Activated T-cell treated with anti-CD3 and anti-CD28 coated beads, Interleukin-2, amount 50 U/mL, for 4 hours (primary cell): ENCODE data around the gene MT4. TPM values are rescaled to one million over a fixed set of nuclear protein-coding genes. Genes with fewer than 3 reads are reported as not detected.
A peak's percentile ranks its signal among the peaks of the same experiment; 100 is the strongest.

Experiments used
- ATAC-seq, 2 donors: fragments of 200-7000 bp; cut with Tn5 transposase; one replicate each; pipeline ENCODE4 v1.10.0; 2021
- DNase-seq: peaks from one replicate; pipeline ENCODE4 v3.0.0-alpha.2; 2020
- H3K27me3 Mint-ChIP-seq: one replicate; pipeline ENCODE4 v1.8.0; 2021; ENCODE audit warnings: low read depth, mixed read lengths
- H3K36me3 Mint-ChIP-seq: one replicate; pipeline ENCODE4 v1.8.0; 2022; ENCODE audit warnings: mixed read lengths; ENCODE audit not compliant: insufficient read depth
- H3K4me1 Mint-ChIP-seq: one replicate; pipeline ENCODE4 v1.8.0; 2021; ENCODE audit warnings: low read depth, mixed read lengths
- H3K4me3 Mint-ChIP-seq: one replicate; pipeline ENCODE4 v1.8.0; 2021; ENCODE audit warnings: mild to moderate bottlenecking, moderate library complexity, mixed read lengths
- H3K9me3 Mint-ChIP-seq: one replicate; pipeline ENCODE4 v1.8.0; 2021; ENCODE audit warnings: mixed read lengths
- total RNA-seq, 3 donors: library from RNA; stranded (reverse); gene quantifications; one replicate each; pipeline ENCODE4 v1.2.1, GENCODE V29; 2021

The MT4 gene
- total RNA-seq, 3 donors from 2014 or later = not detected

DNA sequence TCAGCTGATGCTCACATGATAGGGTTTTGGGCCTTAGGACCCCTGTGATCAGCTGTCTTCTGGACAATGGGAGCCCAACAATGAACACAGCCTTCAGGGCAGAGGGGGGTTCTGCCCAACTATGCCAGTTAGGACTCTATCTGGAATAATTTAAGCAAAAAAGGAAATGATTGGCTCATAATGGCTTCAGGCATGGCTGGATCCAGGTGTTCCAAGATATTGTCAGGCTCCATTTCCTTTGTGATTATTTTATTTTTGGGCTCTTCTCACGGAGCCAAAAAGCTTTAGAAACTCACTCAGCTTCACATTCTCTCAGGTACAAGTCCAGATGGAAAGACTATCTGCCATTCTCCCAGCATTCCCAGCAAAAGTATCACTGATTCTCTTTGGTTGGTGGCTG lies 40.6 kb downstream of the MT4 start:
- no peaks in the 10 kb centered on the region for H3K27me3 Mint-ChIP-seq
- no peaks in the 10 kb centered on the region for H3K36me3 Mint-ChIP-seq
- DNase-seq = no peak
- no peak overlapping the region for H3K4me3 Mint-ChIP-seq
- no peak for ATAC-seq
- no peaks in the 10 kb centered on the region for H3K9me3 Mint-ChIP-seq
- peaks cover 39% of the 10 kb centered on the region for H3K4me1 Mint-ChIP-seq

DNA sequence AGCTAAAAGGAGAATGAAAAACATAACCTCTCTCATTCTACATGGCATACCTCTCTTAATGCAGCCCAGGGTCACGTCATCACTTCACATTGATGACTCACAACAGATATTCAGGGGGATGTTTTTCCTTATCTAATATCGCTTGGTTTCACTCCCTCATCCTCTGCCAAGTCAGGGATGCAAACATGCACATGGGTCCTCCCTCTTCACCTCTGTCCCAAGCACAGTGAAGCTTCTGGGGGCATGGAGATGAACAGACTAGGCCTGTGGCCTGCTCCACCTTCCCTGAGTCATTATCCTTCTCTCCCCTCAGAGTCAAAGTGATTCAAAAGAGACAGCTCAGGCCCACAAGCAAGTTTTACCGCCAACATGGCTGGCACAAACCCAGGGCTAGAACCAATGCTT lies 41.2 kb downstream of the MT4 start:
- Mint-ChIP-seq H3K9me3 (no peaks in the 10 kb centered on the region), H3K27me3 (no peaks in the 10 kb centered on the region), H3K36me3 (no peaks in the 10 kb centered on the region), H3K4me3 (no peak overlapping the region), H3K4me1 (peaks cover 45% of the 10 kb centered on the region)
- DNase-seq (no peak), ATAC-seq (no peak)

DNA sequence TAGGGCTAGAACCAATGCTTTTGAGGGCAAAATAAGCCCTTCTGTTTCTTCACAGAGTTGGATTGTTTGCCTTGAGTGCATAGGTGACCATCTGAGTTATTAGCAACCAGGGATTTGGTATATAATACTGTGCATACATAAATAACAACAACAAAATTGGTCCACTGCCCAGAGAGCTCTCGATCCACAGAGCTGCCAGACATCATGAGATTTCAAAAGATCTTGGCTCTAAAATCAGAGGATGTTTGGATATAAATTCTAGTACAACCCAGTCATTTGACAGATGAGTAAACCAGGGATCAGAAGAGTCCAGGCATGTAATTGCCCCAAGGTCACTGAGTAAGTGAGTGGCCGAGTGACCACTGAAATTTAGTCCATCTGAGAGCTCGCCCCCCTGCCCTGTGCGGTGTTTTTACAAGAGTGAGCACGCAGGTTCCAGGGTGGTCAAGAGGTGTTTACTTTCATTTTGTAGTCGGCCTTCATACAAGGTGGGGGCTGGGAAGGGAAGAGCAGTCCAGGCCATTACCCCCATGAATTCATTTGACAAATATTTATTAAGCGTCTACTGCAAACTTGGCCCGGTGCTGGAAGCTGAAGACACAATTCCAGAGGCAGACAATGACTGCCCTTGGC lies 41.7 kb downstream of the MT4 start:
- H3K9me3 Mint-ChIP-seq = no peaks in the 10 kb centered on the region
- H3K4me1 Mint-ChIP-seq = peaks cover 50% of the 10 kb centered on the region
- no peak for ATAC-seq
- DNase-seq = no peak
- H3K4me3 Mint-ChIP-seq = no peak overlapping the region
- H3K27me3 Mint-ChIP-seq = no peaks in the 10 kb centered on the region
- H3K36me3 Mint-ChIP-seq = no peaks in the 10 kb centered on the region

DNA sequence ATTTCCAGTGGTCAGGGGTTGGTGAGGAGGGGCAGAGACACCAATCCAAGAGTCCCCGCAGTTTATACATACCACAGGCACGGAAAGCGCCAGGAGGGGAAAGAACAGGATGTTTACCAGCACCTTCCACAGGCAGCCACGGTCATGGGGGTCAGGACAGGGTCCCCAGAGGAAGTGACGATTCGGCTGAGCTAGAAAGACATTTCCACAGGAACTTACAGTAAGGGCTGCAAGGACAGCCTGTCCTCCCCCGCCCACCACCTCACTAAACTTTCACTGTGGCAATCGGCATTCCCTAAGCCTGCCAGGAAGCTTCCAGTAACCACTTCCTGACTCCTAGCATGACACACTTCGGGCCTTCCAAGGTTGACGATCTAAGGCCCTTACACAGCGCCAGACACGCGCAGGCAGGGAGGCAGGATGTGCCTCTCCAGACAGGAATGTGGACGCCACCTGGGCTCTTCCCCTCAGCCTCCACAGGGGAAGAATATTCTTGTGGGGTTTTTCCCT lies 42.3 kb downstream of the MT4 start:
- Mint-ChIP-seq H3K4me3 (peak overlapping the region; percentile 4), H3K9me3 (no peaks in the 10 kb centered on the region), H3K36me3 (no peaks in the 10 kb centered on the region), H3K27me3 (no peaks in the 10 kb centered on the region), H3K4me1 (peaks cover 54% of the 10 kb centered on the region)
- ATAC-seq (no peak), DNase-seq (no peak)

DNA sequence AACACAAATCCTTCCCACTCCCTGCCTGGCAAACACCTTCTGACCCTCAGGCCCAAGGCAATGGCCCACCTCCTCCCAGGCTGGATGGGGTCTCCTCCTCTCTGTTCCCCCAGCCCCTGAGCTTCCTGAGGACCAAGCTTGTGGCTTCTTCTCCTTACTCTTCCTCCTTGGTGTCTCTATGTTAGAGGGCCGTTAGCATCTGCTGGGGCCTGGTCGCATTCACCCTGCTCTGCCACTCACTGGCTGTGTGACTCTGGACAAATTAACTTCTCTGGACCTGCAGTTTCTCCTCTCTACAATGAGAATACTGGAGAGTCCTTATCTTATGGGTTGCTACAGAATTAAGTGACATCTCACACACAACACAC lies 42.8 kb downstream of the MT4 start:
- no peaks in the 10 kb centered on the region for H3K36me3 Mint-ChIP-seq
- ATAC-seq = no peak
- H3K9me3 Mint-ChIP-seq = no peaks in the 10 kb centered on the region
- no peak for DNase-seq
- peak overlapping the region; percentile 67 for H3K4me3 Mint-ChIP-seq
- no peaks in the 10 kb centered on the region for H3K27me3 Mint-ChIP-seq
- H3K4me1 Mint-ChIP-seq = peaks cover 59% of the 10 kb centered on the region

DNA sequence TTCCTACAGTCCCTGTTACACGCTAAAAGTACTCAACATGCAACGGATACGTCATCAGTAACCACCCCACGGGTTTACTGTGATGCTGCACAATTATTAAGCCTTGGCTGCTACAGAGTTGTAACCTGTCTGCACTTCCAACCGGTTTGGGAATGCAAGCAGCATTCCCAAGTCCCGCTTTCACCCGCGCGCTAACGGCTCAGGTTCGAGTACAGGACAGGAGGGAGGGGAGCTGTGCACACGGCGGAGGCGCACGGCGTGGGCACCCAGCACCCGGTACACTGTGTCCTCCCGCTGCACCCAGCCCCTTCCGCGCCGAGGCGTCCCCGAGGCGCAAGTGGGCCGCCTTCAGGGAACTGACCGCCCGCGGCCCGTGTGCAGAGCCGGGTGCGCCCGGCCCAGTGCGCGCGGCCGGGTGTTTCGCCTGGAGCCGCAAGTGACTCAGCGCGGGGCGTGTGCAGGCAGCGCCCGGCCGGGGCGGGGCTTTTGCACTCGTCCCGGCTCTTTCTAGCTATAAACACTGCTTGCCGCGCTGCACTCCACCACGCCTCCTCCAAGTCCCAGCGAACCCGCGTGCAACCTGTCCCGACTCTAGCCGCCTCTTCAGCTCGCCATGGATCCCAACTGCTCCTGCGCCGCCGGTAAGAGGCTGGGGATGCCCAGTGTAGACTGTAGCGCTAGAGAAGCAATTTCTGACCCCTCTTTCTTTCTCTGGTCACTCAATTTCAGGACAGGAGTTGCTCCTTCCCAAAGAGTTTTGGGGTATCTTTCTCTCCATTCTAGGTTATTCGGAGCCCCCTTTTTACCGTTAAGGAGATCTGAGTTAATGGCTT lies 43.4 kb downstream of the MT4 start, which contains the start of gene MT2A:
Gene MT2A (plus strand): TSS at position 542 of the 833 bp plus-strand sequence. CDS start 72 bp downstream, at position 614.
- DNase-seq (peak; percentile 79), ATAC-seq (peak; percentile 81 to 86)
- no peaks in the 10 kb centered on the region for H3K27me3 Mint-ChIP-seq
- peaks cover 61% of the 10 kb centered on the region for H3K4me1 Mint-ChIP-seq
- no peaks in the 10 kb centered on the region for H3K9me3 Mint-ChIP-seq
- H3K36me3 Mint-ChIP-seq = no peaks in the 10 kb centered on the region
- peak within 1 kb of the TSS; percentile 92 for H3K4me3 Mint-ChIP-seq

DNA sequence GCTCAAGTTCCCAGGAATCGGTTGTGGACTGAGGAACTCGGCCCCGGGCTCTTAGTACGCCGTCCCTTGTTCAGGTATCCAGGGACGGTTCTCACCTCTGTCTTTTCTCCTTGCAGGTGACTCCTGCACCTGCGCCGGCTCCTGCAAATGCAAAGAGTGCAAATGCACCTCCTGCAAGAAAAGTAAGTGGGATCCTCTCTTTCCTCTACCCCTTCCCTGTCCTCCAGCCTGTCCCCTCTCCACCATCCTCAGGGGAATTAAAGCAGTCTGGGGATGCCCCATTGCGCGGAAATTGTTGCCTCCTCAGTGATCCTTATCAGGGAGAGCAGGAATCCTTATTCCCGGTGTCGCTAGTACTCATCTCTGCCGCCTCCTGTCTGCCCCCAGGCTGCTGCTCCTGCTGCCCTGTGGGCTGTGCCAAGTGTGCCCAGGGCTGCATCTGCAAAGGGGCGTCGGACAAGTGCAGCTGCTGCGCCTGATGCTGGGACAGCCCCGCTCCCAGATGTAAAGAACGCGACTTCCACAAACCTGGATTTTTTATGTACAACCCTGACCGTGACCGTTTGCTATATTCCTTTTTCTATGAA lies 44.1 kb downstream of the MT4 start:
- Mint-ChIP-seq H3K36me3 (no peaks in the 10 kb centered on the region), H3K27me3 (no peaks in the 10 kb centered on the region), H3K4me1 (peaks cover 68% of the 10 kb centered on the region), H3K4me3 (peak overlapping the region; percentile 92), H3K9me3 (no peaks in the 10 kb centered on the region)
- ATAC-seq (no peak), DNase-seq (no peak)

DNA sequence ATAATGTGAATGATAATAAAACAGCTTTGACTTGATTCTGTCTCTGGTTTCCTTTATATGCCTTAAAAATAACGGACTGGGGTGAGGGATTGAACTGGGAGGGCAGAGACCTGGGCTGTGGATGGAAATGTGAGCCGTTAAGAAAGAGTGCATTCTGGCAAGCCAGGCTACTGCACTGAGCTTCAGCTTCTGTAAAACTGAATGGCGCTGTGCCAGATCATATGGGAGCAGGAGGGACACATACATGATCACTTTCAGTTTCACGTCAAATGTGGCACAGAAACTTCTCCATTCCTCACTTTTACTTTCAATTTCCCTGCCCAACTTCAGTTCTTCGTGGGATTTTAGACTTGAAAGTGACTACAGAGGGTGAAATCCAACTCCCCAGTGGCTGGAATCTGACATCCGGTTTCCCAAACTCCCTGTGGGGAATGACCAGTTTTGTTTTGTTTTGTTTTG lies 44.6 kb downstream of the MT4 start:
- Mint-ChIP-seq H3K9me3 (no peaks in the 10 kb centered on the region), H3K4me1 (peaks cover 74% of the 10 kb centered on the region), H3K27me3 (no peaks in the 10 kb centered on the region), H3K36me3 (no peaks in the 10 kb centered on the region), H3K4me3 (peak overlapping the region; percentile 92)
- DNase-seq (peak; percentile 62), ATAC-seq (peak; percentile 36 to 43)

DNA sequence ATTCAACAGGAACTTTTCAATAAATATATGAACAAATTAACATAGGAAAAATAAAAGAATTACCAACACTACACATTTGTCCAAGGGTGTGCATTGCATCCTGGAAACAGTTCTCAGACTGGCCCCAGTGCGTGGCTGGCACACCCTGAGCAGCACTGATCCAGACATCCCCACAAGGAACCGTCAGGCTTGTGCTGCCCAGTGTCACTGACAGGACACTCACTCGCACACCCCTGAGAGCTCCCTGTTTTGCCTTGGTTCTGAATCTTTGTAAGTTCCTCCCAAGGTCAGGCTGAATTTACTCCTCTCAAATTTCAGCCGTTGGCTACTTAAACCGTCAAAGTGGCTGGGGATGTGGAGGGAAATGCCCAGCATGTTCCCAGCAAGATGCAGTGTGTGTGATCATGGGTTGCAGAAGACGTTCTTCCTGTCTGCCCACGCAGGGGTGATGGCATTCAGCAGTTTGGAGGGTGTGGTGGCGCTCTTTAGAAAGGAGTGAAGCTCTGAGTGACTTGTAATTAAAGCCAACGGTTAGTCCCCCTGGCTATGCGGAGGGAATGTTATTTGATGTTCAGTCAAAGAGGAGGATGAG lies 45.2 kb downstream of the MT4 start:
- Mint-ChIP-seq H3K36me3 (no peaks in the 10 kb centered on the region), H3K4me1 (peaks cover 79% of the 10 kb centered on the region), H3K27me3 (no peaks in the 10 kb centered on the region), H3K4me3 (peak overlapping the region; percentile 92), H3K9me3 (no peaks in the 10 kb centered on the region)
- DNase-seq (peak; percentile 73), ATAC-seq (peak; percentile 46 to 49)

DNA sequence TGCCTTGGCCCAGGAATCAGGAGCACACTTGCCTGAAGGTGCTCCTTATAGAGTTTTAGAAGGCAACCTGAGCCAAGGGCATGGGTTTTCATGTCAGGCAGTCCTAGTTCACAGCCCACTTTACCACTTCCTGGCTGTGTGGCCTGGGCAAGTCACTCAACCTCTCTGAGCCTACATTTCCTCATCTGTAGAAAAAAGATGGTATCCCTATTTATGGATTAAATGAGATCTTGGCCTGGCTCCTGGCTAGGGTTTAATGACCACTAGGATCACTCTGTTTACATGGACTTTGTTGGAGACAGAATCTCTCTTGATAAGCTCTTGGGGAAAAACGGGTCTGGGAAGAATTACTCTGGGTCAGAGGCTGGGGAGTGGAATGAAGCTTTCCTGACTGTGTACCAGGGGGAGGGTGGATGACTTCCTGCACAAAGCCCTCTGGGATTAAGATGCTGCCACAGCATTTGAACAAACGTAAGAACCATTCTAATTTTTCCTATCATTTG lies 45.8 kb downstream of the MT4 start:
- Mint-ChIP-seq H3K36me3 (no peaks in the 10 kb centered on the region), H3K4me1 (peaks cover 81% of the 10 kb centered on the region), H3K9me3 (no peaks in the 10 kb centered on the region), H3K4me3 (peak overlapping the region; percentile 92), H3K27me3 (no peaks in the 10 kb centered on the region)
- DNase-seq (no peak), ATAC-seq (peak in 1 of 2 donors; percentile 1)

DNA sequence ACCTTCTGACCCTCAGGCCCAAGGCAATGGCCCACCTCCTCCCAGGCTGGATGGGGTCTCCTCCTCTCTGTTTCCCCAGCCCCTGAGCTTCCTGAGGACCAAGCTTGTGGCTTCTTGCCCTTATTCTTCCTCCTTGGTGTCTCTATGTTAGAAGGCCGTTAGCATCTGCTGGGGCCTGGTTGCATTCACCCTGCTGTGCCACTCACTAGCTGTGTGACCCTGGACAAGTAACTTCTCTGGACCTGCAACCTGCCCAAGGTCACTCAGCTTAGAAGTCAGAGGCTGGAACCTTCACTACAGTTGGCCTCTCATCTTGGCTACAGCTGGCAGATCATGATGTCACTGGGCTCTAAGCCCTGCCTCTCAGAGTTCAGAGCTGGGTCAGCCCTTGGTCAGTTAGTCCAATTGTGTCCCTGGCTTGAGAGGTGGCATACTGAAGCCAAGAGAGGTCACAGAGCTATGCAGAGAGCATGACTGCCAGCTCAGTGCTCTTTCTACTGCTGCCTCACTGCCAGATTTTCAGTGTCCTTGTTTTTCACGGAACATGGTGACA lies 46.5 kb downstream of the MT4 start:
- Mint-ChIP-seq H3K27me3 (no peaks in the 10 kb centered on the region), H3K36me3 (no peaks in the 10 kb centered on the region), H3K4me3 (peak overlapping the region; percentile 92), H3K9me3 (no peaks in the 10 kb centered on the region), H3K4me1 (peaks cover 76% of the 10 kb centered on the region)
- ATAC-seq (no peak), DNase-seq (no peak)

DNA sequence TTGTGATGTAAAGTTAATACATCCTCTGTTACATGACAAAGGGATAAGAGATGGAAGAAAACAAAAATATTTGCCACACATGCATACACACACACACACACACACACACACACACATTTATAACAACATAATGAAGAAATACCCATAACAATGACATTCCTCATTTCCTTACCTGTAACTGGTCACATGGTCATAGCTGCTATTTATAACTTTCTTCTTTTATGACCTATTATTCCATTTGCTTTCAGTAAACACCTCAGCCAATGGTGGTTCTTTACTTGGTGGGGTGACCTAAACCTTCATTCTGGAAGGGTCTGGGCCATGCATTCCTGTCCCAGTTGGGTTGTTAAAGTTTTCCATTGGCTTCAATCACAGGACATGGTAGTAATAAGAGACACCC lies 48.8 kb downstream of the MT4 start:
- peaks cover 69% of the 10 kb centered on the region for H3K4me1 Mint-ChIP-seq
- H3K4me3 Mint-ChIP-seq = no peak overlapping the region
- DNase-seq (no peak), ATAC-seq (no peak)
- no peaks in the 10 kb centered on the region for H3K36me3 Mint-ChIP-seq
- H3K27me3 Mint-ChIP-seq = peaks cover 18% of the 10 kb centered on the region
- H3K9me3 Mint-ChIP-seq = no peaks in the 10 kb centered on the region

DNA sequence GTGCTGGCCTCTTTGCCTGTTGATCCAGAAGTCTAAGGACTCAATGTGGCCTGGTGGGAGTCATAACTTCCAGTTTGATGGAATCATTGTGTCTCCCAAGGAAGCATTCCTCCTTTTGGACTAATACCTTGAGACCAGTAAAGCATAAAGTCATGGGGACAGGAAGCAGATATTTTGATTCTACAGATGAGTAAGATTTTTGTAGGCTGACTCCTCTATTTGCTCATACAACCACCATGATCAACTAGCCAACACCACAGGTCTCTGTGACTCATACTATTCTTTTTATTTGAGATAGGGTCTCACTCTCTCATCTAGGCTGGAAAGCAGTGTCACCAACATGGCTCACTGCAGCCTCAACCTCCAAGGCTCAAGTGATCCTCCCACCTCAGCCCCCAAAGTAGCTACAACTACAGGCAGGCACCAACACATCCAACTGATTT lies 49.7 kb downstream of the MT4 start:
- DNase-seq = no peak
- H3K36me3 Mint-ChIP-seq = no peaks in the 10 kb centered on the region
- H3K4me3 Mint-ChIP-seq = peak overlapping the region; percentile 38
- peaks cover 62% of the 10 kb centered on the region for H3K4me1 Mint-ChIP-seq
- H3K27me3 Mint-ChIP-seq = peaks cover 21% of the 10 kb centered on the region
- H3K9me3 Mint-ChIP-seq = no peaks in the 10 kb centered on the region
- ATAC-seq = peak; percentile 74 to 80

DNA sequence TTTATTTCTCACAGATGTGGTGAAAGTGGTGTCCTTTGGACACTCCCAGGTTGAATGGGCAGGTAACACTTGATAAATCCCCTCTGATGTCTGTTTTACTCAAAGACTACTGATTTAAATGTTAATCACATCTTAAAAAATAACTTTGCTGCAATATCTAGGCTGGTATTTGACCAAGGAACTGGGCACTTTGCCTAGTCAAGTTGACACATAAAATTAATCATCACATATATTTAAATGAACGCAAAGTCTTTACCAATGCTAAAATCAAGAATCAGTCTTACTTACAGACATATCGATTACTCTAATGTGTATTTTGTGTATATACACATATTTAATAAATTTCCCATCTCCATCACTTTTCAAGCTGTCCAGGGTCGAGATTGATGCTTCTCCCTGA lies 50.5 kb downstream of the MT4 start:
- H3K36me3 Mint-ChIP-seq = no peaks in the 10 kb centered on the region
- no peak overlapping the region for H3K4me3 Mint-ChIP-seq
- DNase-seq = no peak
- H3K9me3 Mint-ChIP-seq = no peaks in the 10 kb centered on the region
- peaks cover 55% of the 10 kb centered on the region for H3K4me1 Mint-ChIP-seq
- ATAC-seq = no peak
- peaks cover 21% of the 10 kb centered on the region for H3K27me3 Mint-ChIP-seq
